Astrocyte of the cerebellum (primary cell): Measurements from ENCODE around the gene BCL2L11.

Experiments used
- DNase-seq: peaks from one replicate; pipeline ENCODE4 v3.0.0-alpha.2; 2011; ENCODE audit warnings: low read depth
- H3K4me3 ChIP-seq: 2 replicates; pipeline ENCODE4 v1.5.1; 2011; ENCODE audit warnings: mild to moderate bottlenecking, low read depth, low read length, moderate library complexity
- in situ Hi-C: cut with HindIII; loops from 2 replicates; pipeline ENCODE4 v1.10.0; 2017; ENCODE audit warnings: low sequenced_read_pairs
- TF ChIP-seq, protein P1 (sequence below): IDR thresholded peaks from 2 replicates; pipeline ENCODE4 v1.5.1; 2012; ENCODE audit warnings: low read length, low read depth, moderate library complexity, mild to moderate bottlenecking; ENCODE audit errors: missing control alignments

The BCL2L11 gene

DNA sequence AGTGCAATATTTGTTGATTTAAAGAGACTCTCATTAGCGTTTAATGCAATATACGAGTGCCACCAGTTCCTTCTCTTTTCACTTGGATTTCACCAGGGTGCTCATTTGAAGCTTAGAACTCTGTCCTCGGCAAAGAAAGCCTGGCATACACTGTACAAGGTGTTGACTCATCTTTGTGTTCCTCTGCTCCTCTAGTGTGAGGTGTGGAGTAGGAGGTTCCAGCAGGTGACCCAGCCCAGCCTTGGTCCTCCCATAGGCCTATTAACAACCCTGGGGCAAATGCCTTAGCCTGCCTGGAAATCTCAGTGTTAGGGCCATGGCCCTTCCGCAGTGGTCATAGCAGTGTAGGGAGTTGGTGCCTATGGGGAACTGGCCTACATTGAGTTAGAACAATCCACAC lies 20.1 kb downstream of the BCL2L11 start:
- DNase-seq = no peak
- TF ChIP-seq, protein P1, sequence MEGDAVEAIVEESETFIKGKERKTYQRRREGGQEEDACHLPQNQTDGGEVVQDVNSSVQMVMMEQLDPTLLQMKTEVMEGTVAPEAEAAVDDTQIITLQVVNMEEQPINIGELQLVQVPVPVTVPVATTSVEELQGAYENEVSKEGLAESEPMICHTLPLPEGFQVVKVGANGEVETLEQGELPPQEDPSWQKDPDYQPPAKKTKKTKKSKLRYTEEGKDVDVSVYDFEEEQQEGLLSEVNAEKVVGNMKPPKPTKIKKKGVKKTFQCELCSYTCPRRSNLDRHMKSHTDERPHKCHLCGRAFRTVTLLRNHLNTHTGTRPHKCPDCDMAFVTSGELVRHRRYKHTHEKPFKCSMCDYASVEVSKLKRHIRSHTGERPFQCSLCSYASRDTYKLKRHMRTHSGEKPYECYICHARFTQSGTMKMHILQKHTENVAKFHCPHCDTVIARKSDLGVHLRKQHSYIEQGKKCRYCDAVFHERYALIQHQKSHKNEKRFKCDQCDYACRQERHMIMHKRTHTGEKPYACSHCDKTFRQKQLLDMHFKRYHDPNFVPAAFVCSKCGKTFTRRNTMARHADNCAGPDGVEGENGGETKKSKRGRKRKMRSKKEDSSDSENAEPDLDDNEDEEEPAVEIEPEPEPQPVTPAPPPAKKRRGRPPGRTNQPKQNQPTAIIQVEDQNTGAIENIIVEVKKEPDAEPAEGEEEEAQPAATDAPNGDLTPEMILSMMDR = no peak
- in situ Hi-C loops = loop anchor here (5.0 kb wide), 1 partner anchor 44 kb away; no protein-coding TSS in a partner anchor
- no peak overlapping the region for H3K4me3 ChIP-seq

DNA sequence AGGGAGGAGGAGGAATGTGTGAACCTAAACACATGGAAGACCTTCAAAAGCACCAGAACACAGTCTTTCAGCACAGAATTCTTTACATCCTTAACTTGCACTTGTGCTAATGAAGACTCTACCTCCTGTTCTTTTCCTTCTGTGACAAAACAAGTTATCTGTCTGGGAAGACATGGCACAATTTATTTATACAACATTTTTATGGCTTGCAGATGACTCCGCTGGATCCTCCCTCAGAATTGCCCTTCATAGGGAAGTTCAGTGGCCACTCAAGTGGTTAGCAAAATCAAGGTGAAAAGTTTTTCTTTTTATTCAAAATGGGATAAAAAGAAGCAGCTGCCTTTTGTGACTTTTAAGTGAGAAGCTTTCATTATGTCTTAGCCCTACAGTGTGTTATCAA lies 21.4 kb downstream of the BCL2L11 start:
- TF ChIP-seq, protein P1 = no peak
- no peak overlapping the region for H3K4me3 ChIP-seq
- in situ Hi-C loops = loop anchor here (5.0 kb wide), 1 partner anchor 45 kb away; no protein-coding TSS in a partner anchor
- no peak for DNase-seq

DNA sequence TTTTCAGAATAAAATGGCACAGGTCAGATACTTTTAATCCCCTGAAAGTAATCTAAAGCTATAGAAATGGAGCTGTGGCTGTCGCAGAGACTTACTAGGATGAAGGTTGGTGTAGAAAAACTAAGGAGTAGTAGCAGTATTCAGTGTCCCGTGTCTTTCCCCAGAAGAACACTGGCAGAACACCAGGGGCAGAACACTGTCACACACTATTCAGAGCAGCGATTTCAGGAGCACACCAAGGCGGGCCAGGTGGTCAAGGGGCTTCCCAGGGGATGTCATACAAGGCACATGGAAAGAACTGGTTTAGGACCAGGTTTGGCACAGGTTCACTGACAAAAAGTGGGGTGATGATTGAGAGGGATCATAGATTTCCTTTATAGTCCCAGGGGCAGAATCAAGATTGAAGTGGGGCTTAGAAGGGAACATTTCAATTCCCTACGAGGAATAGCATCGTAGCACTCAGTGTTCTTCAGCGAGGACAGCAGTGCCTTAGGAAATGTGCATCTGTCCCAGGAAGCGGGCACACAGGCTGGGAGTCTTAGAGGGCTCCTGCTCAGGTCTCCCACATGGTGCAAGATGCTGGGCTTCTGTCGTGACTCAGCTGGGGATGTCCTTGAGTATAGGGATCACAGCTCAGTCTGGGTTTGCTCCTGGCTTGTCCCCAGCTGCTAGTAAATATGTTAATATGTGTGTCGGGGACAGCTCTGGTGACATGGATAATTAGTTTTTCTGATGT lies 22.6 kb downstream of the BCL2L11 start:
- DNase-seq = no peak
- no peak overlapping the region for H3K4me3 ChIP-seq
- in situ Hi-C loops = loop anchor here (5.0 kb wide), 1 partner anchor 46 kb away; no protein-coding TSS in a partner anchor
- TF ChIP-seq, protein P1 = no peak

DNA sequence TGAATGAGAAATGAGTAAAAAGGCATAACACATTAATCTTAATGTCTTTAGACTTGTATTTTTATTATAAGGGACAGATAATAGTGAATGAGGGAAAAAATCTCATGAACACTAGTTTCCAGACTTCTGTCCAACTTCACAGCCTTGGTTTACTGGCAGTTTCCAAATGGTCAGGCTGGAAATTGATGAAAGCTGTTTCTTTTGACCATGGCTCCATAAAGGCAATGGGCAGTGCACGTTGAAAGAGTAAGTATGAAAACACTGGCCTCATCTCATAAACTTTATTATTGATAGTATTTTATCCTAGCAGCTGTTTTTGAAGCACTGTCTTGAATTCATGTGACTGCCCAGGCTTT lies 23.1 kb downstream of the BCL2L11 start:
- no peak overlapping the region for H3K4me3 ChIP-seq
- DNase-seq = no peak
- in situ Hi-C loops = loop anchor here (5.0 kb wide), 1 partner anchor 47 kb away; no protein-coding TSS in a partner anchor
- TF ChIP-seq, protein P1 = no peak

DNA sequence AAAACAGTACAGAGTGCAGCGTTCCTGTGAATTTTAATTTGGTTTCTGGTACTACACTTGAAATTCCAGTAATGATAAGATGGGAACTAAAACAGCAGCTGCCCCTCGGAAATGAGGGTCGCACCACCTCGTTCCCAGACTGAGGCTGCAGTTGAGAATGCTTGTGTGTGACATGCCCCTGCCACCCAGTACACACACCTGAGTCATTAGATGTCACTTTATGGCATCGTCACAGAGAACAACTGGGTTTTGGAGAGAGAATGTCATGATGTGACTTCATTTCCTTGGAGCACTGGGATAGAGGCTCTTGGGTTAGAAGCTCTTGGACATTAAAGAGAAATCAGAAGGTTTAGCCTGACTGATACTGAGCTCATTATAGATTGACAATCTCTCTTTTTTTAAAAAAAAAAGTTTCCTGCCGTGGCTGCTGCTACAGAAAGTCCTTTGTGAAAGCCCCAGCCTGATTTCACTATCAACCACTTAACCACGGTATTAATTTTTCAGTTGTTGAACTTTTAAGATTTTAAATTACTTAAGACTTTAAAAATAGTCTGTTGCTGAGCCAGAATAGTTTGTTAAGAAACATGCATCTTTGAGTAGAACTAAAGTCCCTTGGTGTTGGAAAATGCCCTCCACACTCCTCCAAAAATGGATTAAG lies 24.5 kb downstream of the BCL2L11 start:
- TF ChIP-seq, protein P1 = no peak
- no peak overlapping the region for H3K4me3 ChIP-seq
- DNase-seq = no peak
- in situ Hi-C loops = no loop called here

DNA sequence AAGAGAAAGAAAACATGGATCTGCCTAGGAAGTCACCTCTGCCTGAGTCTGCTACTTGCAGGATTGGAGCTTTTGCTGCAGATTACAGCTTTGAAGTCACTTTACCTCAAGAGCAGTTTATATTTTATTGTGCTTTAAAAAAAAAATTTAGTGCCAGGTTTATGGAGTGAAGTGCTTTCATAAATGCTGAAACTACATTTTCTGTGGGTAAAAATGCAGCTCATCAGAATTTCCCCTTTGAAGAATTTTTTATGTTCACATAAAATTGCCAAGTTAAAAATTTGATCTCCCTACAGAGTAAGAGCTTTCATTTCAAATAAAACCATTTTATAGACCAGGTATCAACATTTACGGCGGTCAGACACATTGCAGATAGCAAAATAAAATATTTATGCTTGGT lies 25.2 kb downstream of the BCL2L11 start:
- in situ Hi-C loops = no loop called here
- no peak for DNase-seq
- H3K4me3 ChIP-seq = no peak overlapping the region
- TF ChIP-seq, protein P1 = no peak
